Measurements from ENCODE around the gene GGT1.
"Not testable (repeated sequence)": the region's sequence is repeated elsewhere in the genome, so short reads cannot be mapped to it uniquely, and the experiment has no call there.

GRCh38 chr22:24602105-24602749 lies 766 bp upstream of the GGT1 start:
- not testable (repeated sequence) for TF ChIP-seq ZBTB21 (tag by site-specific recombination; IDR thresholded peaks at IDR 0.05); ZBTB49 (tag by site-specific recombination; IDR thresholded peaks at IDR 0.05; ENCODE audit: low read depth); ZNF747 (tag by site-specific recombination; IDR thresholded peaks at IDR 0.05); ZBTB44 (tag by site-specific recombination; IDR thresholded peaks at IDR 0.05); CTCF (tag by site-specific recombination; IDR thresholded peaks at IDR 0.05); ZNF23 (tag by site-specific recombination; IDR thresholded peaks at IDR 0.05; ENCODE audit: borderline replicate concordance); ZFP41 (tag by site-specific recombination; IDR thresholded peaks at IDR 0.05; ENCODE audit: borderline replicate concordance); ZNF510 (tag by site-specific recombination; IDR thresholded peaks at IDR 0.05; ENCODE audit: insufficient replicate concordance); ZBTB1 (tag by site-specific recombination; IDR thresholded peaks at IDR 0.05)
